Stimulated activated CD8-positive, alpha-beta memory T cell treated with anti-CD3 and anti-CD28 coated beads, Interleukin-4, amount 100 ng/mL, for 48 hours (primary cell): ENCODE results near the gene ZFPM1.
A peak's percentile ranks its signal among the peaks of the same experiment; 100 is the strongest.
"Not testable (repeated sequence)": the region's sequence is repeated elsewhere in the genome, so short reads cannot be mapped to it uniquely, and the experiment has no call there.

ENCODE experiments used
- DNase-seq: peaks from one replicate; pipeline ENCODE4 v3.0.0-alpha.2; 2020

ZFPM1 gene

GRCh38 chr16:88468275-88469129 is 15.4 kb downstream of the ZFPM1 start:
- DNase-seq: peak; percentile 48

- peak; percentile 43 for DNase-seq
These were observed 16.7 kb downstream of the ZFPM1 start for GRCh38 chr16:88469615-88470395.

- DNase-seq: not testable (repeated sequence)
These were observed 17.3 kb downstream of the ZFPM1 start for GRCh38 chr16:88470396-88470680.

- DNase-seq: not testable (repeated sequence)
These were observed 17.6 kb downstream of the ZFPM1 start for GRCh38 chr16:88470696-88471095.

- DNase-seq: no peak
These were observed 18.0 kb downstream of the ZFPM1 start for GRCh38 chr16:88471115-88471514.

- DNase-seq: no peak
These were observed 18.5 kb downstream of the ZFPM1 start for GRCh38 chr16:88471575-88471974.

GRCh38 chr16:88472069-88472468 is 19.0 kb downstream of the ZFPM1 start:
- no peak for DNase-seq

- no peak for DNase-seq
These were observed 19.6 kb downstream of the ZFPM1 start for GRCh38 chr16:88472637-88473205.

GRCh38 chr16:88473666-88474534 is 20.8 kb downstream of the ZFPM1 start:
- DNase-seq: no peak

- DNase-seq: no peak
These were observed 22.0 kb downstream of the ZFPM1 start for GRCh38 chr16:88475037-88475436.

GRCh38 chr16:88476203-88476602 is 23.1 kb downstream of the ZFPM1 start:
- DNase-seq: no peak

GRCh38 chr16:88476817-88477397 is 23.8 kb downstream of the ZFPM1 start:
- DNase-seq: no peak

- peak; percentile 54 for DNase-seq
These were observed 24.8 kb downstream of the ZFPM1 start for GRCh38 chr16:88477631-88478519.

GRCh38 chr16:88478889-88479792 is 26.1 kb downstream of the ZFPM1 start:
- no peak for DNase-seq

GRCh38 chr16:88479793-88480760 is 27.0 kb downstream of the ZFPM1 start:
- DNase-seq: peak; percentile 35

GRCh38 chr16:88480829-88481228 is 27.7 kb downstream of the ZFPM1 start:
- no peak for DNase-seq

GRCh38 chr16:88481851-88482250 is 28.8 kb downstream of the ZFPM1 start:
- DNase-seq: no peak

GRCh38 chr16:88482630-88483391 is 29.7 kb downstream of the ZFPM1 start:
- DNase-seq: no peak

- no peak for DNase-seq
These were observed 30.2 kb downstream of the ZFPM1 start for GRCh38 chr16:88483392-88483641.
